Lower leg skin (tissue), 3 donors: ENCODE measurements around the gene PGAP3.
A peak's percentile ranks its signal among the peaks of the same experiment; 100 is the strongest.

Experiments used
- CTCF ChIP-seq, 3 donors: fragments of 450-650 bp; IDR thresholded peaks; one replicate each; pipeline ENCODE4 v1.5.1; 2016; ENCODE audit warnings: antibody characterized with exemption in 3 of 3, mild to moderate bottlenecking in 3 of 3, moderate library complexity in 2 of 3
- POLR2A ChIP-seq, 2 donors: fragments of 450-650 bp; IDR thresholded peaks; one replicate each; pipeline ENCODE4 v1.6.1; 2016 to 2017; ENCODE audit warnings: antibody characterized with exemption in 2 of 2, mild to moderate bottlenecking in 1 of 2, moderate library complexity in 1 of 2

- peak in 1 of 3 donors; percentile 27 for TF ChIP-seq CTCF (IDR thresholded peaks at IDR 0.05)
- no peak for TF ChIP-seq POLR2A (IDR thresholded peaks at IDR 0.05)
These were observed 53.4 kb downstream of the PGAP3 start for GRCh38 chr17:39634384-39634871.
